GM12873 (cell line): ENCODE results near the gene SCIN.

Experiments
- TF ChIP-seq, protein P1 (sequence below): IDR thresholded peaks from 2 replicates; pipeline ENCODE4 v1.5.1; 2012; ENCODE audit warnings: low read depth, mild to moderate bottlenecking, moderate library complexity, low read length, control low read depth; ENCODE audit not compliant: insufficient read depth; ENCODE audit errors: missing control alignments

The SCIN gene

DNA sequence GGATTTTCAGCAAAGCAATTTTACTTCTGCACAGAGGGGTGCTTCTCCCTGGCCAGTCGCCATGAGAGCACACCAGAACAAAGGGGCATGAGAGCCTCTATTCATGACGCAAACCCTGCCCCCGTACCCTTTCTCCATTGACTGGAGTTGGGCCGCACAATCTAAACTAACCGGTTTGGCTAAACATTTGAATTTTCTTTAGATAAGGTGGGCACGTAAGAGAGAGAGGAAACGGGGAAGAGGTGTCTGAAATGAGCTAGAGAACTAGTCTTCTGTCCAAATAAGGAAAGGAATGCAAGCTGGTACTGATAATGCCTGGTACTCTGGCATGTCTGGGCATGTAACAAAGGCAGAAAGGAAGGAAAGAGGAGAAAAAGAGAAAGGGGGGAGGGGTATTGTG is 13.2 kb upstream of the SCIN start:
- TF ChIP-seq, protein P1, sequence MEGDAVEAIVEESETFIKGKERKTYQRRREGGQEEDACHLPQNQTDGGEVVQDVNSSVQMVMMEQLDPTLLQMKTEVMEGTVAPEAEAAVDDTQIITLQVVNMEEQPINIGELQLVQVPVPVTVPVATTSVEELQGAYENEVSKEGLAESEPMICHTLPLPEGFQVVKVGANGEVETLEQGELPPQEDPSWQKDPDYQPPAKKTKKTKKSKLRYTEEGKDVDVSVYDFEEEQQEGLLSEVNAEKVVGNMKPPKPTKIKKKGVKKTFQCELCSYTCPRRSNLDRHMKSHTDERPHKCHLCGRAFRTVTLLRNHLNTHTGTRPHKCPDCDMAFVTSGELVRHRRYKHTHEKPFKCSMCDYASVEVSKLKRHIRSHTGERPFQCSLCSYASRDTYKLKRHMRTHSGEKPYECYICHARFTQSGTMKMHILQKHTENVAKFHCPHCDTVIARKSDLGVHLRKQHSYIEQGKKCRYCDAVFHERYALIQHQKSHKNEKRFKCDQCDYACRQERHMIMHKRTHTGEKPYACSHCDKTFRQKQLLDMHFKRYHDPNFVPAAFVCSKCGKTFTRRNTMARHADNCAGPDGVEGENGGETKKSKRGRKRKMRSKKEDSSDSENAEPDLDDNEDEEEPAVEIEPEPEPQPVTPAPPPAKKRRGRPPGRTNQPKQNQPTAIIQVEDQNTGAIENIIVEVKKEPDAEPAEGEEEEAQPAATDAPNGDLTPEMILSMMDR: no peak

DNA sequence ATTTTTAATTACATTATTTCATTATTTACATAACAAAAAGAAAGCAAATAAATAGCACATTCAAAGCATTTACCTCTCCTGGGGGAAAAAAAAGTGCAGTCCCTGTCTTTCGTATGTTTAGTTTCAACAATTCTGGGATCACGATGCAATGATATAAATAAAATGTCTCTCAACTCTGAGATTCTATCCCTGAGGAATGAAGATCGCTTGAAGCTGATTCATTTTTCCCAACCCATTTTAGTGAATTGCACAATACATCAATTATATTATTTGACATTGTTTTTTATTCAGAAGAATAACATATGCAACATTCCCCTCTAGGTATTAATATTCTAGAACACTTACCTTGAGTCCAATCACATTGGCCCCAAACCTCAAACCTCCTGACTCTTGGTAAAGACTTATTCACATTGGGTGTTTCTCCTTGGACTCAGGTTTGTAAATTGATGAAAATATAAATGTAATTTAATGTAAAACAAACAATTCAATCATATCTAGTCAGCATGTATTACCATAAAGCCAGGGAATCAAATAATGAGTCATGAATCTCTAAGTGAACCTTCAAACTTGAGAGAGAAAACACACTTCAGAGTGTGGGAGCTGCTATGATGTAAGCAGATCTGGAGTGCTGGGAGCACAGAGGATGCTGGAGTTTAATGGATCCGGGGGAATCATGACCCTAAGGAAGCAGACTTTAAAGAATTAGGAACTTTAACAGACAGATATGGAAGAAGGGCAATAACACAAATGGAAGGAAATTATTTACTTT is 5.3 kb upstream of the SCIN start:
- TF ChIP-seq, protein P1: no peak

DNA sequence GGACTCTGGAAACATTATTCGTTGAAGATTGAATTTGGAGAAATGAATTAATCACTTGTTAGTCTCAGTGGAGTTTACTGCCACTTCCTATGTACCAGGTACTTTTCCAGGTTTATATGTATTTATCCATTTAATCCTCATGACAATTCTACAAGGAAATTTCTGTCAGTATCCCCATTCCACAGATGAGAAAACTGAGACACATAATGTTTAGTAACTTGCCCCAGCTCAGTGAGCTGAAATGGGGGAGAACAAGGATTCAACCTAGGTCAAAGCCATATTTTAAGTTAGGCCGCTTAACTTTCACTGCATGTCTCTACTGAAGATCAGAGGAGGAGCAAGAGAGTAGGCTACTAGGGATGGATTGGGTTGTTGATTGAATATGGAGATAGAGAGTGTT is 4.6 kb upstream of the SCIN start:
- TF ChIP-seq, protein P1: no peak

DNA sequence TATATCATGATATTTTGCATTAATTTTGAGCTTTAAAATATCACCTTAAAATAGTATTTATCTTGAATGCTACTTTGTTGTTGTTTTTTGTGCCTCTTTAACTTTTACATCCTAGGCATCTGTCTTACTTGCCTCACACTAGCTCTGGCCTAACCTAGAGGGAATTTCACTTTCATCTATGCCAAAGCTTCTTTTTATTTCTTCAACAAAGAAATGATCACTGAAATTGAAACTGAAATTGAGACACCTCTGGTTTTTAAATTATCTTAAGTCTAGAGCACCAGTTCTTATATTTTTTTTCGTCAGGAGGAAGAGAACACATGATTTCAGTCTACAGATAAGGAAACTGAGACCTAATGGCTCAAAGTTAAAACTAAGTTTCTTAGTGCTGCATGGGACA is 3.5 kb upstream of the SCIN start:
- TF ChIP-seq, protein P1: no peak

DNA sequence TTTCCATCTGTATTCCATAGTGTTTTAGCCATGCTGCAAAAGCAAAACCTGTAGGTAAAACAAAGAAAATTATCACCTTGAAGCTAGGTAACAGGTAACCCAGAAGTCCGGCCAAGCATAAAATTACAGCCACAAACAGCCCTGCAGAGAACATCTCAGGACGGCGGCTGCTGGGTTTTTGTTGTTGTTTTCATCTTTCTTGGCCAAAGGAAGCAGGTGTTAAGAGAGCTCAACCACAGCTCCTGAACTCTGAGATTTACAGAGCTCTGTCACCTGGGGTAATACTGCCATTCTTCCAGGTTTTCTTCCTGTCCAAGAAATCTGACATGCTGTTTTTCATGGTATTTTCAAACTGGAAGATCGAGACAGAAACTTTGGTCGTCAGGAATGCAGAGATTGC is 847 bp upstream of the SCIN start:
- TF ChIP-seq, protein P1: no peak

DNA sequence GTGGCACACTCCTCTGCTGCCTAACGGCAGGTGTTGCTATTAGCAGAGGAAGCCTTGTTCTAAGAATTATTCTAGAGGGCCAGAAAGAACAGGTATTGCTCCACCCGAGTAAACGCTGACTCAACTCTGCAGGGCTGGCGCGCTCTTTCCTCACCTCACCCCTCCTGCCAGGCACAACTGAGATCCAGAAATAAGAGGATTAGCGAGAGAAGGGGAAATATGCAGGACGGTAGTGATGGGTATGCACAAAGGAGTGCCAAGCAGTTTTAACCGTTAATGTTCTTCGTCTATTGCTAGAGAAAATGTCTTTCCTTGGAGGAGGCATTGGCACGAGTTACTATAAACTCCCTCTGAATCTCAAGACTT is 369 bp upstream of the SCIN start:
- TF ChIP-seq, protein P1: no peak

DNA sequence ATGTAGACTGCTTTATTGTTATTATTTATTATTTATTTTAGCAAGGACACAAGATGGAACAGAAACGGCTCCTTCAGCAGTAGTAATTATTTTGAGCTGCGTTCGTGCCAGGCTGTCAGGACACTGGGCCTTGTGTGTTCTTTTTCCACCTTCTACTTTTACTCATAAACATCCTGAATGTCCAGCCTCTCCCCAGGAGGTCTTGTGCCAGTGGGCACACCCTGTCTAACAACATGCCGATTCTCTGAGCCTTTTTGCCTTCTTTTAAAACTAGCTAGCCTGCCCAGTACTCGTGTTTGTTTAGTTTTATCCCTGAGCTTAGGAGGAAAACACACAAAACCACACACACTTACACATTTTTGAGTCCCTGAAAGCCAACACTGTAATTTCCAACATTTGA is 1.2 kb downstream of the SCIN start:
- TF ChIP-seq, protein P1: no peak
